ENCODE measurements around the gene CASQ1. TPM values are rescaled to one million over a fixed set of nuclear protein-coding genes. Genes with fewer than 3 reads are reported as not detected.

CASQ1 gene
- total RNA-seq, 1 donor = not detected

- Histone ChIP-seq H3K27me3 (ENCODE audit: insufficient read depth, low read length) (no peaks in the 10 kb centered on the region), H3K4me3 (ENCODE audit: low read length) (peak overlapping the region; percentile 79), H3K4me1 (ENCODE audit: insufficient read depth, low read length) (peaks cover 32% of the 10 kb centered on the region), H3K9me3 (ENCODE audit: low read depth, low read length) (no peaks in the 10 kb centered on the region)
These were observed 15.6 kb downstream of the CASQ1 start for GRCh38 chr1:160206036-160206389.

DNA sequence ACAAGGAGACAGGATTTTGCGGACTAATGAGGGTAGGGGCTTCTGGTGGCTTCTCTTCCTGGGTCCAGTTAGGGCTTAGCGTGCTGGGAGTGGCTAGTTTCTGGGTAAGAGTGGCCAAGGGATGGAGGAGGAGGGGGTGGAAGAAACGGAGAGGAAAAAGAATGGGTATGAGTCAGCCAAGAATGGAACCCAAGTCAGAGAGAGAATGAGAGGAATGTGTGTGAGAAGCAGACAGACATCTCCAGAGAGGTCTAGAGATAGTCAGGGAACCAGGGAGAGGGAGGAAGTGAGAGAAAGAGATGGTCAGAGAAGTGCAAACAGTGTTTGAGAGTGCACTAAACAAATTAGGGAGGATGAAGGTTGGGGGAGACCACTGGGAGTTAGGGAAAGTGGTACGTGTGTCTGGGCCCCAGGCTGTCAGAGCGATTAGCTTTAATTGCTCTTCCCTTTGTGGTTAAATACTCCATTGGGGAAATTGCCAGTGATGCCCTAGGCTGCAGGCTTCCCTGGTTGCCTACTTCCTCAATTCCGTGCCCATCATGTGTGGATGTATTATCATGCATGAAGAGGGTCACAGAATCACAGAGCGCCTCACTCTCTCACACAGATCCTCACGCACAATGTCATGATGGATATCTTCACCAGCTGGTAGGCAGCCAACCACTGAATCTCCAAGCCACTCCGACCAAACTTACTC lies 16.2 kb downstream of the CASQ1 start:
- Histone ChIP-seq H3K4me3 (ENCODE audit: low read length) (no peak overlapping the region), H3K4me1 (ENCODE audit: insufficient read depth, low read length) (peaks cover 32% of the 10 kb centered on the region), H3K27me3 (ENCODE audit: insufficient read depth, low read length) (no peaks in the 10 kb centered on the region), H3K9me3 (ENCODE audit: low read depth, low read length) (no peaks in the 10 kb centered on the region)

DNA sequence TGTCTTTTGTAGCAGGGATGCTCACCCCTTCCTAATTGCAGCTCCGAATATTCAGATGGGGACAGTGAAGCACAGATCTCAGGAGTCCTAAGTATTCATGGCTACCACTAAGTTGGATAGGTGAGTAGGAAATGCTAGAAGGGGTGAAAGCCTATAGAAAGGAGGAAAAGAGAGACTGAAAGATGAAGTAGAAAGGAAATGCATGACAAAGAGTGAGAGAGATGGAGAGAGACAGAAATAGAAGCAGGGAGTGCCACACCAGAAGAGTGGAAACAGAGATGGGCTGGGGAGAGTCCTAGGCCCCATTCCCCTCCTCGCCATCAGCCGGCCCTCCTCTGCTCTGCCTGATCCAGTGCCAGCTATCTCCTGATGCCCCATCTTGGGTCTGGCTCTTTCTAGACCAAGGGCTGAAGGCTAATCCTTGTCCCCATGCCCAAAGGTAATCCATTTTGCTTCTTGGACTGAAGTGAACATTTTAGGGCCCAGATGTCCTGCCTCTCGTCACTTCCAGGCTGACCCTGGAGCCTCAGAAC lies 16.8 kb downstream of the CASQ1 start:
- peaks cover 32% of the 10 kb centered on the region for H3K4me1 ChIP-seq (ENCODE audit: insufficient read depth, low read length)
- H3K4me3 ChIP-seq (ENCODE audit: low read length) = no peak overlapping the region
- no peaks in the 10 kb centered on the region for H3K27me3 ChIP-seq (ENCODE audit: insufficient read depth, low read length)
- H3K9me3 ChIP-seq (ENCODE audit: low read depth, low read length) = no peaks in the 10 kb centered on the region

DNA sequence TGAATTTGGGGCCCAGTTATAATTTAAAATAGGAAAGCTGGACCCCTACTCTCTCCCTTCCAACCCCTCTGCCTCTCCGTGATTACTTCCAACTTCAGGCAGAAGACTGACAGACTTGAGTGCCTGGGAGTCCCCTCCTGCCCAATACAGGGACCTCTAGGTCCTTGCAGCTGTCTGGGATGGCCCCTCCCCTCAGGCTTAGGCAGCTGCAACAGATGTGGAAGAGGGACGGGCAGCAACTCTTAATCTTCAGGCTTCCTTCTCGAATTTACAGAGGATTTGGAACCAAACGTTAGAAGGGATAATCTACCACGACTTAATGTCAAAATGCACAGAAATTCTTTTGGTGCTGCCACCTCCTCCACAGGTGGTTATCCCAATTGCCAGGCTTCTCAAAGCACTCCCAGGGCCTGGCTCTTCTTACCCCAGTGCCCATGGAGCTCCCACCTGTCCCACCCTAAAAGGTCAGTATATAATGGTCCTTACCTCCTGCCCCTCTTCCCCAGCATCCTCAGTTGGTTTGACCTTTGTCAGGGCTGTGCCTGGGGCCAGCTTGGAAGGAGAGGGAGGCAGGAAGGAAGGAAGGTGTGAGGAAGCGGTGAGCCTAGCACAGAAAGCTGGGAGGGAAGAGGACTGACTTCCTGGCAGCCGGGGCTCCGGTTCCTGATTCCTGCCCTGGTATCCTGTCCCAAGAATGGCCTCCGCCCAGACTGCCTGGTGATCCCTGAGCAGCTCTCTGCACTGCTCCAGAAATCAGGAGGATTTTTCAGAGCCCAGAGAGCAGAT lies 17.6 kb downstream of the CASQ1 start:
- Histone ChIP-seq H3K9me3 (ENCODE audit: low read depth, low read length) (no peaks in the 10 kb centered on the region), H3K27me3 (ENCODE audit: insufficient read depth, low read length) (no peaks in the 10 kb centered on the region), H3K4me3 (ENCODE audit: low read length) (no peak overlapping the region), H3K4me1 (ENCODE audit: insufficient read depth, low read length) (peaks cover 32% of the 10 kb centered on the region)

DNA sequence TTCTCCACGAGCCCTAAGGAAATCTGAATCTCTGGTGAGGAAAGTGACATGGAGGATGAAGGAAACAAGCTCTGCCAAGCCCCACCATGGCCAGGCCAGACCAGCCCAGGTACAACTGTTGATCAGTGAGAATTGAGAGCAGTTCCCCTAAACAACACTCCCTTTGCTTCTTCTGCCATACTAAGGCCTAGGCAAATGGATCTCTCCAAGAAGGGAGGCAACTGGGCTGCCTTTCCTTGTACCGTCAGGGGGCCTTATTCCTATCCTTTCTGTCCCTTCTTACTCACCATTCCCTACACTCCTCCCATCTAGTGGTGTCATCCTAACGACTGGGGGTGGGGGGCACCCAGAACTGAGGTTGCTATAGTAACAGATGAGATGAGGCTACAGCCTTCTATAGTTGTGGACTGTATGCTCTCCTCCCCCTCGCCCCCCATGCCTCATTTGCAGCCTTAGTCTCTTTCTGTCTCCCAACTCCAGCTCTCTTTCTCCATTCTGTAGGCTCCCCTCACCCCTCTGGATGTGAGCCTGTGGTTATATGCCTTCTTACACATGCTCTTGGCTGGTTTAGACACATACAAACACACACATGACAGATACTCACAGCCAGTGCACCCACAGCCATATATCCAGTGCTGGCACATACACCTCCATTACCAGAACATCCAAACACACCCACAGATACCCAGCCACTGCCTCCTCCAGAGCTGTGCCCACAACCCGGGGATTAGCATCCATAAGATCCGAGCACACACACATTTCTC lies 18.4 kb downstream of the CASQ1 start:
- Histone ChIP-seq H3K27me3 (ENCODE audit: insufficient read depth, low read length) (no peaks in the 10 kb centered on the region), H3K4me3 (ENCODE audit: low read length) (no peak overlapping the region), H3K9me3 (ENCODE audit: low read depth, low read length) (no peaks in the 10 kb centered on the region), H3K4me1 (ENCODE audit: insufficient read depth, low read length) (peaks cover 31% of the 10 kb centered on the region)

GRCh38 chr1:160209321-160210046 lies 19.1 kb downstream of the CASQ1 start:
- no peaks in the 10 kb centered on the region for H3K27me3 ChIP-seq (ENCODE audit: insufficient read depth, low read length)
- H3K9me3 ChIP-seq (ENCODE audit: low read depth, low read length) = no peaks in the 10 kb centered on the region
- H3K4me3 ChIP-seq (ENCODE audit: low read length) = no peak overlapping the region
- H3K4me1 ChIP-seq (ENCODE audit: insufficient read depth, low read length) = peaks cover 23% of the 10 kb centered on the region

GRCh38 chr1:160210561-160210960 lies 20.2 kb downstream of the CASQ1 start:
- H3K9me3 ChIP-seq (ENCODE audit: low read depth, low read length) = no peaks in the 10 kb centered on the region
- H3K4me1 ChIP-seq (ENCODE audit: insufficient read depth, low read length) = peaks cover 16% of the 10 kb centered on the region
- no peaks in the 10 kb centered on the region for H3K27me3 ChIP-seq (ENCODE audit: insufficient read depth, low read length)
- H3K4me3 ChIP-seq (ENCODE audit: low read length) = no peak overlapping the region

- H3K4me3 ChIP-seq (ENCODE audit: low read length) = no peak overlapping the region
- no peaks in the 10 kb centered on the region for H3K27me3 ChIP-seq (ENCODE audit: insufficient read depth, low read length)
- no peaks in the 10 kb centered on the region for H3K9me3 ChIP-seq (ENCODE audit: low read depth, low read length)
- peaks cover 9% of the 10 kb centered on the region for H3K4me1 ChIP-seq (ENCODE audit: insufficient read depth, low read length)
These were observed 20.8 kb downstream of the CASQ1 start for GRCh38 chr1:160211046-160211790.

- Histone ChIP-seq H3K9me3 (ENCODE audit: low read depth, low read length) (no peaks in the 10 kb centered on the region), H3K27me3 (ENCODE audit: insufficient read depth, low read length) (no peaks in the 10 kb centered on the region), H3K4me1 (ENCODE audit: insufficient read depth, low read length) (no peaks in the 10 kb centered on the region), H3K4me3 (ENCODE audit: low read length) (no peak overlapping the region)
These were observed 24.2 kb downstream of the CASQ1 start for GRCh38 chr1:160214481-160215140.

DNA sequence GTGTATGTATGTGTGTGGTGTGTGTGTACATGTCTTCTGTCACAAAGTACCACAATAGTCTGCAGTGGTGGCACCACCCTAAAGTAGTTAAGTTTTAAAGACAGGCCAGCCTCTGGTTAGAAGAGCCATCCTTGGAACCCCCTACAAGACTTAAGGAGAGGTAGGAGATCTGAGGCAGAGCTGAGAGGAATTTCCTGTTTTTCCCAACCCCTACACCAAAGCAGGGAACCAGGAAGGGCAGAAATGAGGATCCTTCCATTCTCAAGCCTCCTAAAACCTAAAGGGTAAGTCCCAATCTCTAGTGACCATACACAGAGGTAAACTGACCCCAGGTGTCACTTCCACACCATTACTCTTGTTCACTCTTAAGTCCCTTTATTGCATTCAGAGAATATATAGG lies 25.9 kb downstream of the CASQ1 start:
- H3K9me3 ChIP-seq (ENCODE audit: low read depth, low read length) = no peaks in the 10 kb centered on the region
- H3K4me3 ChIP-seq (ENCODE audit: low read length) = no peak overlapping the region
- no peaks in the 10 kb centered on the region for H3K4me1 ChIP-seq (ENCODE audit: insufficient read depth, low read length)
- no peaks in the 10 kb centered on the region for H3K27me3 ChIP-seq (ENCODE audit: insufficient read depth, low read length)

DNA sequence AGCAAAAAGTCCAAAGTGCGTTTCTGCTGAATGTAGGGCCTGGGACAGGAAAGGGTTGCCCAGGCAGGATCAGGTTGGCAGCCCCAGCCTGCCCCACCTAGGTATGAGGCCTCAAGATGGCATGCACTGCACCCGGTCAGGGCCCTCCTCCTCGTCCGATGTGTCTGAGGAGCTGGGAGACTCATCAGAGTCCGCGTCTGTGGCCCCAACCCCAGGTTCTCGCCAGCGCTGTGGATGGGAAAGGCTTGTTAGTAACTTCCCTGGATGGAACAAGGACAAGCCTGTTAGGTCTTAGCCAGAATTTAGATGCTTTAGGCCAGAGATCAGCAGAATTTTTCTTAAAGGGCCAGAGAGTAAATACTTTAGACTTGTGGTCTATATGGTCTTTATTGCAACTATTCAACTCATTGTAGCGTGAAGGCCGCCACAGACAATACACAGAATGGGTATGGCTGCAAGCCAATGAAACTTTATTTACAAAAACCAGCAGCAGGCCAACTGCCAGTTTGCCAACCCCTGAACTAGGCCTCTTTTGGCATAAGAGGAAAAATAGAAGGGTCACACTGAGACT lies 27.2 kb downstream of the CASQ1 start:
- H3K4me1 ChIP-seq (ENCODE audit: insufficient read depth, low read length) = no peaks in the 10 kb centered on the region
- H3K27me3 ChIP-seq (ENCODE audit: insufficient read depth, low read length) = no peaks in the 10 kb centered on the region
- no peaks in the 10 kb centered on the region for H3K9me3 ChIP-seq (ENCODE audit: low read depth, low read length)
- no peak overlapping the region for H3K4me3 ChIP-seq (ENCODE audit: low read length)

GRCh38 chr1:160219062-160219929 lies 28.9 kb downstream of the CASQ1 start:
- H3K4me3 ChIP-seq (ENCODE audit: low read length) = no peak overlapping the region
- H3K4me1 ChIP-seq (ENCODE audit: insufficient read depth, low read length) = no peaks in the 10 kb centered on the region
- no peaks in the 10 kb centered on the region for H3K9me3 ChIP-seq (ENCODE audit: low read depth, low read length)
- H3K27me3 ChIP-seq (ENCODE audit: insufficient read depth, low read length) = no peaks in the 10 kb centered on the region

GRCh38 chr1:160220301-160220700 lies 29.9 kb downstream of the CASQ1 start:
- Histone ChIP-seq H3K4me3 (ENCODE audit: low read length) (no peak overlapping the region), H3K27me3 (ENCODE audit: insufficient read depth, low read length) (no peaks in the 10 kb centered on the region), H3K9me3 (ENCODE audit: low read depth, low read length) (no peaks in the 10 kb centered on the region), H3K4me1 (ENCODE audit: insufficient read depth, low read length) (no peaks in the 10 kb centered on the region)

Data from mononuclear cell (primary cell).